Measurements from ENCODE around the gene MAN2C1. TPM values are rescaled to one million over a fixed set of nuclear protein-coding genes. Genes with fewer than 3 reads are reported as not detected.

MAN2C1 gene
- total and polyA plus RNA-seq, 11 donors: 61.3 to 150 (median 111) TPM

GRCh38 chr15:75348562-75349350 is 19.7 kb downstream of the MAN2C1 start:
- ATAC-seq: peak in 3 of 4 donors; percentile 3 to 15 (median 12)
- intact Hi-C loops (cut with DNase I): no loop called here
- Histone ChIP-seq H3K36me3 (no peaks in the 10 kb centered on the region), H3K27ac (peak overlapping the region in 5 of 12 donors; percentile 11 to 85 (median 73)), H3K9me3 (no peaks in the 10 kb centered on the region), H3K4me3 (peak overlapping the region; percentile 67 to 98 (median 92)), H3K27me3 (peaks cover 0 to 4% (median 0%) of the 10 kb centered on the region in 9 donors), H3K4me1 (peaks cover 0 to 37% (median 12%) of the 10 kb centered on the region in 12 donors)
- 36 to 51% (median 37%) methylated on average over 34 to 46 of the region's 46 CpGs for WGBS, 4 donors
- TF ChIP-seq CTCF (IDR thresholded peaks at IDR 0.05) (no peak), POLR2A (IDR thresholded peaks at IDR 0.05) (no peak)
- peak in 2 of 5 donors; percentile 40 to 61 for DNase-seq

- ATAC-seq (peak in 3 of 4 donors; percentile 39 to 48 (median 41)), DNase-seq (peak in 1 of 5 donors; percentile 35)
- TF ChIP-seq POLR2A (IDR thresholded peaks at IDR 0.05) (no peak), CTCF (IDR thresholded peaks at IDR 0.05) (no peak)
- Histone ChIP-seq H3K4me3 (peak overlapping the region; percentile 67 to 98 (median 92)), H3K9me3 (no peaks in the 10 kb centered on the region), H3K27me3 (peaks cover 0 to 4% (median 0%) of the 10 kb centered on the region in 9 donors), H3K4me1 (peaks cover 0 to 40% (median 13%) of the 10 kb centered on the region in 12 donors), H3K36me3 (no peaks in the 10 kb centered on the region), H3K27ac (peak overlapping the region in 10 of 12 donors; percentile 37 to 85 (median 73))
- WGBS, 4 donors: 1 to 4% (median 1%) methylated on average over 9 to 45 of the region's 45 CpGs
- intact Hi-C loops (cut with DNase I): no loop called here
These were observed 20.3 kb downstream of the MAN2C1 start for GRCh38 chr15:75348034-75348561.

GRCh38 chr15:75347222-75348033 is 21.0 kb downstream of the MAN2C1 start:
- ATAC-seq (peak; percentile 40 to 84 (median 74)), DNase-seq (peak; percentile 58 to 84 (median 73))
- H3K9me3 ChIP-seq: no peaks in the 10 kb centered on the region
- TF ChIP-seq CTCF (IDR thresholded peaks at IDR 0.05) (peak in 1 of 12 donors; percentile 9), POLR2A (IDR thresholded peaks at IDR 0.05) (no peak)
- peak overlapping the region in 11 of 12 donors; percentile 12 to 85 (median 73) for H3K27ac ChIP-seq
- peaks cover 0 to 40% (median 13%) of the 10 kb centered on the region in 12 donors for H3K4me1 ChIP-seq
- H3K27me3 ChIP-seq: peaks cover 0 to 4% (median 0%) of the 10 kb centered on the region in 9 donors
- H3K4me3 ChIP-seq: peak overlapping the region; percentile 67 to 98 (median 92)
- 0 to 1% (median 0%) methylated on average over 34 to 65 of the region's 65 CpGs for WGBS, 4 donors
- intact Hi-C loops (cut with DNase I): no loop called here
- H3K36me3 ChIP-seq: no peaks in the 10 kb centered on the region

Measured in heart left ventricle (tissue), 16 donors.